Keratinocyte (primary cell): Measurements from ENCODE around the gene PPP4R4. TPM values are rescaled to one million over a fixed set of nuclear protein-coding genes. Genes with fewer than 3 reads are reported as not detected.

ENCODE experiments used
- DNase-seq: peaks from one replicate; pipeline ENCODE4 v3.0.0-alpha.2; 2011; ENCODE audit warnings: low read depth, missing footprints, low spot score
- FAIRE-seq: peaks from 2 replicates; lab custom pipeline; 2011; peaks lifted over from hg19 to GRCh38; lab: Jason Lieb, UNC
- H2AFZ ChIP-seq: 2 replicates; pipeline ENCODE4 v1.6.0; 2012; ENCODE audit warnings: low read length, control low read depth, inconsistent platforms; ENCODE audit not compliant: control insufficient read depth
- H3K27ac ChIP-seq: 2 replicates; pipeline ENCODE4 v1.5.1; 2011; ENCODE audit warnings: low read length; ENCODE audit not compliant: control insufficient read depth, insufficient read depth
- H3K27me3 ChIP-seq: 3 replicates; pipeline ENCODE4 v1.6.0; 2011; ENCODE audit warnings: low read length; ENCODE audit not compliant: control insufficient read depth, insufficient read depth; ENCODE audit errors: extremely low read depth
- H3K36me3 ChIP-seq, 2 experiments: 2 replicates in 1 of 2; 3 replicates in 1 of 2; pipeline ENCODE4 v1.5.1; 2011; ENCODE audit warnings: low read length in 2 of 2, mild to moderate bottlenecking in 1 of 2; ENCODE audit not compliant: control insufficient read depth in 2 of 2, insufficient read depth in 2 of 2; ENCODE audit errors: extremely low read depth in 1 of 2
- H3K4me1 ChIP-seq: 3 replicates; pipeline ENCODE4 v1.5.1; 2011; ENCODE audit warnings: low read length; ENCODE audit not compliant: control insufficient read depth, insufficient read depth; ENCODE audit errors: extremely low read depth
- H3K4me2 ChIP-seq: 3 replicates; pipeline ENCODE4 v1.6.0; 2011; ENCODE audit warnings: low read depth, low read length; ENCODE audit not compliant: control insufficient read depth, insufficient read depth; ENCODE audit errors: extremely low read depth
- H3K4me3 ChIP-seq, 3 experiments: fragments of 200-600 bp in 1 of 3; sonication (generic) in 1 of 3; 2 replicates in 2 of 3; 3 replicates in 1 of 3; pipeline ENCODE4 v1.5.1; 2011 to 2016; ENCODE audit warnings: low read length in 3 of 3, mild to moderate bottlenecking in 3 of 3, control low read depth in 2 of 3, inconsistent platforms in 1 of 3, low read depth in 1 of 3, mixed read lengths in 1 of 3, mixed run types in 1 of 3, moderate library complexity in 1 of 3; ENCODE audit not compliant: control insufficient read depth in 2 of 3, insufficient read depth in 2 of 3; ENCODE audit errors: extremely low read depth in 1 of 3
- H3K79me2 ChIP-seq: 2 replicates; pipeline ENCODE4 v1.6.0; 2012; ENCODE audit warnings: low read length; ENCODE audit not compliant: control insufficient read depth, insufficient read depth
- H3K9ac ChIP-seq: 3 replicates; pipeline ENCODE4 v1.6.0; 2011; ENCODE audit warnings: low read length; ENCODE audit not compliant: control insufficient read depth, insufficient read depth; ENCODE audit errors: extremely low read depth
- H3K9me1 ChIP-seq: 3 replicates; pipeline ENCODE4 v1.6.0; 2011; ENCODE audit warnings: low read length; ENCODE audit not compliant: control insufficient read depth, insufficient read depth; ENCODE audit errors: extremely low read depth
- H3K9me3 ChIP-seq: 2 replicates; pipeline ENCODE4 v1.5.1; 2012; ENCODE audit warnings: low read depth, low read length; ENCODE audit not compliant: control insufficient read depth
- H4K20me1 ChIP-seq: 3 replicates; pipeline ENCODE4 v1.6.0; 2011; ENCODE audit warnings: low read length; ENCODE audit not compliant: control insufficient read depth, insufficient read depth; ENCODE audit errors: extremely low read depth
- EZH2 ChIP-seq: IDR thresholded peaks from one replicate; pipeline ENCODE4 v1.6.1; 2012; ENCODE audit warnings: inconsistent platforms, mild to moderate bottlenecking, low read length, moderate library complexity
- dilution Hi-C: fragments of 300-500 bp; cut with MboI; formaldehyde crosslinking; loops from one replicate; pipeline ENCODE4 v1.7.0; 2020; ENCODE audit warnings: low sequenced_read_pairs; ENCODE audit not compliant: extremely low pct_ligation_motif_present
- polyA plus RNA-seq, 5 experiments: library from polyadenylated mRNA; depleted of rRNA in 3 of 5; stranded (reverse) in 3 of 5; stranded (forward) in 1 of 5; unstranded in 1 of 5; fragments of >200 nt; gene quantifications; 1 replicate in 1 of 5; 2 replicates in 3 of 5; 3 replicates in 1 of 5; pipeline versions ENCODE4 v1.2.1 to v1.2.3, GENCODE V29; 2011 to 2012; ENCODE audit warnings: missing spikeins in 2 of 5, low read depth in 1 of 5, low replicate concordance in 1 of 5
- TF ChIP-seq, protein P1 (sequence below), 3 experiments: IDR thresholded peaks in 1 of 3; conservative IDR thresholded peaks in 1 of 3; optimal IDR thresholded peaks in 1 of 3; 2 replicates in 2 of 3; 3 replicates in 1 of 3; pipeline versions ENCODE3 to v1.5.1; 2011; ENCODE audit warnings: low read length in 3 of 3, mild to moderate bottlenecking in 3 of 3, moderate library complexity in 2 of 3, control low read depth in 1 of 3, inconsistent platforms in 1 of 3; ENCODE audit not compliant: insufficient read depth in 2 of 3; ENCODE audit errors: extremely low read depth in 1 of 3

Gene PPP4R4
- polyA plus RNA-seq, 1 donor (not counting 4 experiments of a cell fraction or from before 2014, with no cell fraction given): 9.0 TPM

DNA sequence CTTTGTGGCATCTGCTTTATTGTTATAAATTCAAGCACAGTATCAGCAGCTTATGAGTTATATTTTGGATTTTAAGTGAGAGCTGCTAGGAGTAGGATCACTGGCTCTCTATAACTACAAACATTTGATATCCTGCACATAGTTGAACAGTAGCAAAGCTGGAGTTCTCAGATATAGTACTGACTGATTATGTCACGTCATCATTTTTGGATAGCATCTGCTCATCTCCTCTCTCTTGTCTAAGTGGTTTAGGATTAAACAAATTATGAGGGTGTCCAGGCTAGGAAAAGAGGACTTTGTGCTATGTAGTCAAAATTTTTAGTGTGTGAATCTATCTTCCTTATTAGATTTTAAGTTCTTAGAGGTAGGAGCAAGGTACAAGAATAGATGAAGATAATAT is 18.4 kb downstream of the PPP4R4 start:
- Histone ChIP-seq H3K4me3 (no peak overlapping the region), H3K79me2 (peaks cover 7% of the 10 kb centered on the region), H3K9ac (no peak overlapping the region), H3K9me1 (no peaks in the 10 kb centered on the region), H4K20me1 (no peaks in the 10 kb centered on the region), H3K4me1 (no peaks in the 10 kb centered on the region), H3K27ac (no peak overlapping the region), H3K9me3 (no peaks in the 10 kb centered on the region), H3K27me3 (no peaks in the 10 kb centered on the region), H3K4me2 (no peak overlapping the region), H2AFZ (no peak overlapping the region), H3K36me3 (no peaks in the 10 kb centered on the region)
- dilution Hi-C loops: no loop called here
- FAIRE-seq: no peak
- TF ChIP-seq, protein P1, sequence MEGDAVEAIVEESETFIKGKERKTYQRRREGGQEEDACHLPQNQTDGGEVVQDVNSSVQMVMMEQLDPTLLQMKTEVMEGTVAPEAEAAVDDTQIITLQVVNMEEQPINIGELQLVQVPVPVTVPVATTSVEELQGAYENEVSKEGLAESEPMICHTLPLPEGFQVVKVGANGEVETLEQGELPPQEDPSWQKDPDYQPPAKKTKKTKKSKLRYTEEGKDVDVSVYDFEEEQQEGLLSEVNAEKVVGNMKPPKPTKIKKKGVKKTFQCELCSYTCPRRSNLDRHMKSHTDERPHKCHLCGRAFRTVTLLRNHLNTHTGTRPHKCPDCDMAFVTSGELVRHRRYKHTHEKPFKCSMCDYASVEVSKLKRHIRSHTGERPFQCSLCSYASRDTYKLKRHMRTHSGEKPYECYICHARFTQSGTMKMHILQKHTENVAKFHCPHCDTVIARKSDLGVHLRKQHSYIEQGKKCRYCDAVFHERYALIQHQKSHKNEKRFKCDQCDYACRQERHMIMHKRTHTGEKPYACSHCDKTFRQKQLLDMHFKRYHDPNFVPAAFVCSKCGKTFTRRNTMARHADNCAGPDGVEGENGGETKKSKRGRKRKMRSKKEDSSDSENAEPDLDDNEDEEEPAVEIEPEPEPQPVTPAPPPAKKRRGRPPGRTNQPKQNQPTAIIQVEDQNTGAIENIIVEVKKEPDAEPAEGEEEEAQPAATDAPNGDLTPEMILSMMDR (optimal IDR thresholded peaks at IDR 0.05 in 1 of 3, IDR thresholded peaks at IDR 0.05 in 1 of 3, conservative IDR thresholded peaks at IDR 0.05 in 1 of 3; ENCODE audit: extremely low read depth in 1 of 3, insufficient read depth in 2 of 3, low read length in 3 of 3): no peak
- no peak for TF ChIP-seq EZH2
- no peak for DNase-seq

DNA sequence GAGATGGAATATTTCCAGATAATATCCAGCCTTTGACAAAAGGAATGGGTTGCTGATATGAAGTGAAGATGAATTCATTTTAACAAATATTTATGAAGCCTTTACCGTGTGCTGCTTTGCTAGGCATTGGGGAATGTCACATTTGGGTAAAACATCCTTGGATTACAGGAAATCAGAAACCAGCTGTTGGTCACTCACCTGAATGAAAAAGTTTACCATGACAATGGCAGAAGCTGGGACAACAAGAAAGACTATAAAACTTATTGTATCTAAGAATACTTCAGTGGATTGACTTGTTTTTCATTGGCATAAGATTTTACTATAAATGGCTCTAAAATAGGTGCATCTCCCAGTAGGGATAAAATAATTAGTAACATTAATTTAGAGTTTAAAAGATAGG is 19.7 kb downstream of the PPP4R4 start:
- H4K20me1 ChIP-seq: no peaks in the 10 kb centered on the region
- no peaks in the 10 kb centered on the region for H3K27me3 ChIP-seq
- no peak overlapping the region for H3K9ac ChIP-seq
- no peaks in the 10 kb centered on the region for H3K9me3 ChIP-seq
- H3K27ac ChIP-seq: no peak overlapping the region
- no peaks in the 10 kb centered on the region for H3K9me1 ChIP-seq
- H3K79me2 ChIP-seq: peaks cover 7% of the 10 kb centered on the region
- no peaks in the 10 kb centered on the region for H3K36me3 ChIP-seq
- H3K4me2 ChIP-seq: no peak overlapping the region
- DNase-seq (no peak), FAIRE-seq (no peak)
- dilution Hi-C loops: no loop called here
- H3K4me1 ChIP-seq: no peaks in the 10 kb centered on the region
- H3K4me3 ChIP-seq: no peak overlapping the region
- TF ChIP-seq, protein P1 (optimal IDR thresholded peaks at IDR 0.05 in 1 of 3, IDR thresholded peaks at IDR 0.05 in 1 of 3, conservative IDR thresholded peaks at IDR 0.05 in 1 of 3; ENCODE audit: extremely low read depth in 1 of 3, insufficient read depth in 2 of 3, low read length in 3 of 3): no peak
- no peak for TF ChIP-seq EZH2
- no peak overlapping the region for H2AFZ ChIP-seq
